Activated naive CD8-positive, alpha-beta T cell (primary cell): ENCODE data around the gene C5orf52.

Experiments used
- H3K27ac Mint-ChIP-seq: one replicate; pipeline ENCODE4 v1.8.0; 2021; ENCODE audit warnings: mixed read lengths
- H3K27me3 Mint-ChIP-seq: one replicate; pipeline ENCODE4 v1.8.0; 2021; ENCODE audit warnings: mixed read lengths
- H3K36me3 Mint-ChIP-seq: one replicate; pipeline ENCODE4 v1.8.0; 2021; ENCODE audit warnings: mixed read lengths
- H3K4me1 Mint-ChIP-seq: one replicate; pipeline ENCODE4 v1.8.0; 2021; ENCODE audit warnings: low read depth, mixed read lengths
- H3K4me3 Mint-ChIP-seq: one replicate; pipeline ENCODE4 v1.8.0; 2021; ENCODE audit warnings: mild to moderate bottlenecking, mixed read lengths
- H3K9me3 Mint-ChIP-seq: one replicate; pipeline ENCODE4 v1.8.0; 2021; ENCODE audit warnings: low read depth, mixed read lengths

Gene C5orf52

GRCh38 chr5:157670662-157671591 is at the start of gene C5orf52:
Gene C5orf52, plus strand, starts transcription at chr5:157671533. Its CDS starts 82 bp downstream, at chr5:157671615.
- H3K27me3 Mint-ChIP-seq = peaks cover 20% of the 10 kb centered on the region
- no peaks in the 10 kb centered on the region for H3K9me3 Mint-ChIP-seq
- no peak within 1 kb of the TSS for H3K27ac Mint-ChIP-seq

GRCh38 chr5:157624144-157624543 is 47.2 kb upstream of the C5orf52 start:
- H3K36me3 Mint-ChIP-seq = peaks cover 5% of the 10 kb centered on the region
- no peak overlapping the region for H3K27ac Mint-ChIP-seq
- no peak overlapping the region for H3K4me3 Mint-ChIP-seq
- peaks cover 6% of the 10 kb centered on the region for H3K9me3 Mint-ChIP-seq
- no peaks in the 10 kb centered on the region for H3K4me1 Mint-ChIP-seq
- peaks cover 2% of the 10 kb centered on the region for H3K27me3 Mint-ChIP-seq

More at GRCh38 chr5:157670662-157671591, at the start of gene C5orf52:
- Mint-ChIP-seq H3K4me3 (peak within 1 kb of the TSS; percentile 85), H3K36me3 (peaks cover 3% of the 10 kb centered on the region), H3K4me1 (peaks cover 21% of the 10 kb centered on the region)

GRCh38 chr5:157626831-157627230 is 44.5 kb upstream of the C5orf52 start:
- no peak overlapping the region for H3K27ac Mint-ChIP-seq
- H3K36me3 Mint-ChIP-seq = peaks cover 2% of the 10 kb centered on the region
- peaks cover 12% of the 10 kb centered on the region for H3K9me3 Mint-ChIP-seq
- H3K4me1 Mint-ChIP-seq = no peaks in the 10 kb centered on the region
- H3K27me3 Mint-ChIP-seq = peaks cover 2% of the 10 kb centered on the region
- H3K4me3 Mint-ChIP-seq = no peak overlapping the region

- Mint-ChIP-seq H3K36me3 (no peaks in the 10 kb centered on the region), H3K27ac (no peak overlapping the region), H3K4me3 (no peak overlapping the region), H3K27me3 (no peaks in the 10 kb centered on the region), H3K4me1 (no peaks in the 10 kb centered on the region), H3K9me3 (peaks cover 6% of the 10 kb centered on the region)
Measured at GRCh38 chr5:157630341-157630740, 41.0 kb upstream of the C5orf52 start.

- Mint-ChIP-seq H3K27ac (no peak overlapping the region), H3K4me1 (no peaks in the 10 kb centered on the region), H3K27me3 (no peaks in the 10 kb centered on the region), H3K4me3 (no peak overlapping the region), H3K9me3 (no peaks in the 10 kb centered on the region), H3K36me3 (no peaks in the 10 kb centered on the region)
Measured at GRCh38 chr5:157640406-157641066, 30.8 kb upstream of the C5orf52 start.

- H3K36me3 Mint-ChIP-seq = peaks cover 7% of the 10 kb centered on the region
- H3K4me3 Mint-ChIP-seq = no peak overlapping the region
- no peak overlapping the region for H3K27ac Mint-ChIP-seq
- peaks cover 10% of the 10 kb centered on the region for H3K4me1 Mint-ChIP-seq
- H3K9me3 Mint-ChIP-seq = peaks cover 7% of the 10 kb centered on the region
- H3K27me3 Mint-ChIP-seq = no peaks in the 10 kb centered on the region
Measured at GRCh38 chr5:157648275-157648990, 22.9 kb upstream of the C5orf52 start.

- H3K36me3 Mint-ChIP-seq = peaks cover 9% of the 10 kb centered on the region
- H3K27me3 Mint-ChIP-seq = no peaks in the 10 kb centered on the region
- peaks cover 9% of the 10 kb centered on the region for H3K9me3 Mint-ChIP-seq
- peaks cover 10% of the 10 kb centered on the region for H3K4me1 Mint-ChIP-seq
- H3K27ac Mint-ChIP-seq = no peak overlapping the region
- H3K4me3 Mint-ChIP-seq = no peak overlapping the region
Measured at GRCh38 chr5:157649101-157649500, 22.2 kb upstream of the C5orf52 start.

- peaks cover 14% of the 10 kb centered on the region for H3K36me3 Mint-ChIP-seq
Measured at GRCh38 chr5:157650991-157651611, 20.2 kb upstream of the C5orf52 start.

GRCh38 chr5:157651623-157652376 is 19.5 kb upstream of the C5orf52 start:
- Mint-ChIP-seq H3K4me3 (peak overlapping the region; percentile 76), H3K4me1 (peaks cover 10% of the 10 kb centered on the region), H3K27me3 (no peaks in the 10 kb centered on the region), H3K36me3 (peaks cover 18% of the 10 kb centered on the region), H3K9me3 (peaks cover 14% of the 10 kb centered on the region), H3K27ac (peak overlapping the region; percentile 61)

More at GRCh38 chr5:157650991-157651611, 20.2 kb upstream of the C5orf52 start:
- Mint-ChIP-seq H3K27me3 (no peaks in the 10 kb centered on the region), H3K9me3 (peaks cover 9% of the 10 kb centered on the region), H3K4me1 (peaks cover 10% of the 10 kb centered on the region), H3K27ac (no peak overlapping the region), H3K4me3 (no peak overlapping the region)

GRCh38 chr5:157652377-157652692 is 19.0 kb upstream of the C5orf52 start, which contains the start of gene SOX30:
Gene SOX30, minus strand, starts transcription at chr5:157652438. Its CDS starts 360 bp downstream, at chr5:157652078.
- Mint-ChIP-seq H3K9me3 (peaks cover 14% of the 10 kb centered on the region), H3K36me3 (peaks cover 18% of the 10 kb centered on the region), H3K4me1 (peaks cover 10% of the 10 kb centered on the region), H3K4me3 (peak within 1 kb of the TSS; percentile 76), H3K27ac (peak within 1 kb of the TSS; percentile 61), H3K27me3 (no peaks in the 10 kb centered on the region)

GRCh38 chr5:157657516-157657915 is 13.8 kb upstream of the C5orf52 start:
- Mint-ChIP-seq H3K4me3 (no peak overlapping the region), H3K36me3 (peaks cover 35% of the 10 kb centered on the region), H3K27me3 (no peaks in the 10 kb centered on the region), H3K9me3 (peaks cover 22% of the 10 kb centered on the region), H3K27ac (no peak overlapping the region), H3K4me1 (peaks cover 6% of the 10 kb centered on the region)

- peaks cover 26% of the 10 kb centered on the region for H3K36me3 Mint-ChIP-seq
- H3K27ac Mint-ChIP-seq = no peak overlapping the region
- no peaks in the 10 kb centered on the region for H3K27me3 Mint-ChIP-seq
- no peaks in the 10 kb centered on the region for H3K4me1 Mint-ChIP-seq
- no peak overlapping the region for H3K4me3 Mint-ChIP-seq
- peaks cover 16% of the 10 kb centered on the region for H3K9me3 Mint-ChIP-seq
Measured at GRCh38 chr5:157658893-157659292, 12.4 kb upstream of the C5orf52 start.

GRCh38 chr5:157659868-157660660 is 11.3 kb upstream of the C5orf52 start:
- H3K9me3 Mint-ChIP-seq = peaks cover 16% of the 10 kb centered on the region
- H3K36me3 Mint-ChIP-seq = peaks cover 23% of the 10 kb centered on the region
- H3K27ac Mint-ChIP-seq = no peak overlapping the region
- H3K27me3 Mint-ChIP-seq = no peaks in the 10 kb centered on the region
- no peak overlapping the region for H3K4me3 Mint-ChIP-seq
- H3K4me1 Mint-ChIP-seq = no peaks in the 10 kb centered on the region
